GM23338 (cell line): Measurements from ENCODE around the gene TMEM179. TPM values are rescaled to one million over a fixed set of nuclear protein-coding genes. Genes with fewer than 3 reads are reported as not detected.

Experiments used
- ATAC-seq: fragments of 200-7000 bp; cut with Tn5 transposase; 3 replicates; pipeline ENCODE4 v1.9.1; 2020
- DNase-seq: peaks from one replicate; pipeline ENCODE4 v3.0.0-alpha.2; 2015; ENCODE audit warnings: low spot score
- H2AFZ ChIP-seq: fragments of 200-600 bp; sonication (generic); 2 replicates; pipeline ENCODE4 v1.8.0; 2016; ENCODE audit warnings: antibody characterized with exemption, mild to moderate bottlenecking, moderate library complexity
- H3F3A ChIP-seq: fragments of 200-600 bp; sonication (generic); replicated peaks from 2 replicates; pipeline ENCODE4 v1.8.0; 2017; ENCODE audit warnings: antibody characterized with exemption, mixed run types, low read depth
- H3K27ac ChIP-seq: fragments of 200-600 bp; sonication (generic); 2 replicates; pipeline ENCODE4 v1.6.1; 2016; ENCODE audit warnings: low read depth
- H3K27me3 ChIP-seq: fragments of 200-600 bp; sonication (generic); 2 replicates; pipeline ENCODE4 v1.8.0; 2016; ENCODE audit warnings: mild to moderate bottlenecking, mixed run types, moderate library complexity; ENCODE audit not compliant: insufficient read depth
- H3K36me3 ChIP-seq: fragments of 200-600 bp; sonication (generic); 2 replicates; pipeline ENCODE4 v1.8.0; 2016; ENCODE audit warnings: mild to moderate bottlenecking; ENCODE audit not compliant: insufficient read depth
- H3K4me1 ChIP-seq: fragments of 200-600 bp; sonication (generic); 2 replicates; pipeline ENCODE4 v1.8.0; 2016; ENCODE audit warnings: mild to moderate bottlenecking, moderate library complexity; ENCODE audit not compliant: insufficient read depth
- H3K4me2 ChIP-seq: fragments of 200-600 bp; sonication (generic); 2 replicates; pipeline ENCODE4 v1.7.1; 2017; ENCODE audit warnings: mixed run types
- H3K4me3 ChIP-seq: fragments of 200-600 bp; sonication (generic); 2 replicates; pipeline ENCODE4 v1.6.1; 2016; ENCODE audit warnings: mixed run types
- H3K79me2 ChIP-seq: fragments of 200-600 bp; sonication (generic); replicated peaks from 2 replicates; pipeline ENCODE4 v1.8.0; 2017; ENCODE audit warnings: mild to moderate bottlenecking; ENCODE audit not compliant: insufficient read depth
- H3K9me2 ChIP-seq: fragments of 200-600 bp; sonication (generic); 2 replicates; pipeline ENCODE4 v1.8.0; 2017; ENCODE audit not compliant: insufficient read depth
- H4K20me1 ChIP-seq: fragments of 200-600 bp; sonication (generic); replicated peaks from 2 replicates; pipeline ENCODE4 v1.8.0; 2017; ENCODE audit warnings: mild to moderate bottlenecking; ENCODE audit not compliant: insufficient read depth
- H3K27ac Mint-ChIP-seq: 2 replicates; pipeline ENCODE4 v1.8.0; 2020; ENCODE audit warnings: inconsistent platforms, mild to moderate bottlenecking, moderate library complexity, mixed read lengths
- H3K27me3 Mint-ChIP-seq: 3 replicates; pipeline ENCODE4 v1.8.0; 2022; ENCODE audit warnings: low read depth, mild to moderate bottlenecking, moderate library complexity, mixed read lengths, inconsistent platforms; ENCODE audit not compliant: insufficient read depth, poor library complexity
- H3K36me3 Mint-ChIP-seq: 3 replicates; pipeline ENCODE4 v1.8.0; 2021; ENCODE audit warnings: low read depth, mild to moderate bottlenecking, inconsistent platforms, moderate library complexity, mixed read lengths
- H3K4me1 Mint-ChIP-seq: 3 replicates; pipeline ENCODE4 v1.8.0; 2020; ENCODE audit warnings: mild to moderate bottlenecking, inconsistent platforms, mixed read lengths
- H3K4me3 Mint-ChIP-seq: 3 replicates; pipeline ENCODE4 v1.8.0; 2021; ENCODE audit warnings: moderate library complexity, mild to moderate bottlenecking, inconsistent platforms, mixed read lengths
- H3K9me3 Mint-ChIP-seq: 3 replicates; pipeline ENCODE4 v1.8.0; 2020; ENCODE audit warnings: moderate library complexity, mild to moderate bottlenecking, inconsistent platforms, mixed read lengths
- CTCF ChIP-seq, 2 experiments: fragments of 200-600 bp in 1 of 2; sonication (generic) in 1 of 2; conservative IDR thresholded peaks; 2 replicates each; pipeline versions ENCODE4 v1.5.1 to v1.6.1; 2016 to 2017; ENCODE audit warnings: antibody characterized with exemption in 2 of 2, low read depth in 2 of 2, mild to moderate bottlenecking in 2 of 2, moderate library complexity in 1 of 2
- EZH2phosphoT487 ChIP-seq: fragments of 200-600 bp; sonication (generic); IDR thresholded peaks from one replicate; pipeline ENCODE4 v1.8.1; 2018; ENCODE audit warnings: antibody characterized with exemption; ENCODE audit not compliant: unreplicated experiment
- JUNB ChIP-seq: IDR thresholded peaks from one replicate; pipeline ENCODE4 v1.6.1; 2016; ENCODE audit warnings: antibody characterized with exemption; ENCODE audit not compliant: unreplicated experiment
- NANOG ChIP-seq: IDR thresholded peaks from 2 replicates; pipeline ENCODE4 v1.6.1; 2016; ENCODE audit warnings: antibody characterized with exemption, borderline replicate concordance
- POLR2AphosphoS5 ChIP-seq: IDR thresholded peaks from 2 replicates; pipeline ENCODE4 v1.6.1; 2016; ENCODE audit warnings: antibody characterized with exemption, low read depth
- ZNF331 ChIP-seq: fragments of 250-450 bp; sonication (Bioruptor Pico); IDR thresholded peaks from 2 replicates; pipeline ENCODE4 v1.5.0; 2020; ENCODE audit warnings: low read depth, mild to moderate bottlenecking, moderate library complexity
- ZNF462 ChIP-seq: fragments of 250-450 bp; sonication (Bioruptor Pico); IDR thresholded peaks from 2 replicates; pipeline ENCODE4 v1.5.0; 2020; ENCODE audit warnings: mild to moderate bottlenecking, moderate library complexity
- polyA plus RNA-seq: library from polyadenylated mRNA; unstranded; fragments of >200 nt; fragmentation: Nextera tagmentation; extraction: Ambion mirVana; gene quantifications from 2 replicates; pipeline ENCODE4 v1.2.1, GENCODE V29; 2016
- total RNA-seq: library from RNA; depleted of rRNA; stranded (reverse); fragments of >200 nt; shearing (Covaris generic); gene quantifications from 2 replicates; pipeline ENCODE4 v1.2.3, GENCODE V29; 2014

The TMEM179 gene
- total and polyA plus RNA-seq, 2 experiments from 2014 or later, result 1.0 to 4.8 TPM

GRCh38 chr14:104591506-104592291, 12.9 kb downstream of the TMEM179 start (continued):
- no peak for TF ChIP-seq ZNF462
- TF ChIP-seq ZNF331, result no peak
- no peak for TF ChIP-seq NANOG

- H3K27ac Mint-ChIP-seq, result no peak overlapping the region
- H3K27me3 Mint-ChIP-seq, result peaks cover 9% of the 10 kb centered on the region
- H3K4me3 ChIP-seq, result no peak overlapping the region
- H2AFZ ChIP-seq, result no peak overlapping the region
- no peaks in the 10 kb centered on the region for H3K79me2 ChIP-seq
- no peaks in the 10 kb centered on the region for H3K36me3 ChIP-seq
- no peaks in the 10 kb centered on the region; the same call in 2 of the 3 replicates for H3K9me3 Mint-ChIP-seq
- H3K27ac ChIP-seq, result no peak overlapping the region
- DNase-seq, result no peak
- no peak overlapping the region for H3K4me3 Mint-ChIP-seq
- no peaks in the 10 kb centered on the region for H3K27me3 ChIP-seq
- H3F3A ChIP-seq, result no peaks in the 10 kb centered on the region
- H3K4me2 ChIP-seq, result no peak overlapping the region
- no peaks in the 10 kb centered on the region; the same call in 2 of the 3 replicates for H3K4me1 Mint-ChIP-seq
- H3K4me1 ChIP-seq, result no peaks in the 10 kb centered on the region
- ATAC-seq, result no peak
- no peaks in the 10 kb centered on the region for H4K20me1 ChIP-seq
- H3K9me2 ChIP-seq, result no peaks in the 10 kb centered on the region
- H3K36me3 Mint-ChIP-seq, result no peaks in the 10 kb centered on the region; the same call in 2 of the 3 replicates
- no peak for TF ChIP-seq JUNB
- no peak for TF ChIP-seq ZNF331
- no peak for TF ChIP-seq POLR2AphosphoS5
- no peak for TF ChIP-seq CTCF (conservative IDR thresholded peaks at IDR 0.05; ENCODE audit: low read depth in 2 of 2)
- TF ChIP-seq ZNF462, result no peak
- no peak for TF ChIP-seq EZH2phosphoT487
Observed at GRCh38 chr14:104591031-104591430, 13.5 kb downstream of the TMEM179 start.
